Testis (tissue), 3 donors: ENCODE results near the gene C1S. TPM values are rescaled to one million over a fixed set of nuclear protein-coding genes. Genes with fewer than 3 reads are reported as not detected.

ENCODE experiments used
- DNase-seq: peaks from one replicate; pipeline ENCODE4 v3.0.0-alpha.2; 2019
- H3K27ac ChIP-seq, 2 donors: fragments of 200-600 bp; sonication (generic); one replicate each; pipeline ENCODE4 v1.5.1; 2019
- H3K27me3 ChIP-seq: fragments of 200-600 bp; sonication (generic); one replicate; pipeline ENCODE4 v1.5.1; 2019
- H3K36me3 ChIP-seq: fragments of 200-600 bp; sonication (generic); one replicate; pipeline ENCODE4 v1.5.1; 2017; ENCODE audit warnings: low read depth; ENCODE audit errors: missing control alignments
- H3K4me1 ChIP-seq: fragments of 200-600 bp; sonication (generic); one replicate; pipeline ENCODE4 v1.5.1; 2019
- H3K4me3 ChIP-seq, 2 donors: fragments of 200-600 bp; sonication (generic); one replicate each; pipeline ENCODE4 v1.5.1; 2017 to 2019
- H3K9me3 ChIP-seq: fragments of 200-600 bp; sonication (generic); one replicate; pipeline ENCODE4 v1.5.1; 2017
- CTCF ChIP-seq, 3 experiments: fragments of 450-650 bp in 2 of 3; fragments of 200-600 bp in 1 of 3; sonication (generic) in 1 of 3; IDR thresholded peaks; one replicate each; pipeline ENCODE4 v1.5.1; 2016 to 2019; ENCODE audit warnings: antibody characterized with exemption in 3 of 3, mild to moderate bottlenecking in 2 of 3, moderate library complexity in 1 of 3
- POLR2A ChIP-seq: fragments of 450-650 bp; IDR thresholded peaks from one replicate; pipeline ENCODE4 v1.6.1; 2017; ENCODE audit warnings: antibody characterized with exemption, mild to moderate bottlenecking, moderate library complexity
- WGBS, 2 donors: methylation state at CpG; one replicate each; pipeline ENCODE4 v1.1.5; 2018; 5-methylcytosine and 5-hydroxymethylcytosine counted together
- intact Hi-C: fragments of 100-400 bp; cut with DNase I; formaldehyde crosslinking; loops from one replicate; pipeline ENCODE4 v1.15.1; 2023; ENCODE audit warnings: low total_unique reads
- polyA plus RNA-seq: library from polyadenylated mRNA; stranded (reverse); fragments of 350-450 nt; fragmentation: Illumina TruSeq; extraction: RNeasy Lipid Tissue Mini Kit (QIAGEN cat#74804); gene quantifications from one replicate; pipeline ENCODE4 v1.2.3, GENCODE V29; 2014; ENCODE audit warnings: low read depth, low replicate concordance; ENCODE audit not compliant: insufficient read depth
- total RNA-seq, 2 donors: library from RNA; depleted of rRNA; stranded (reverse); fragments of >200 nt; gene quantifications; one replicate each; pipeline ENCODE4 v1.2.3, GENCODE V29; 2016

The C1S gene
- total and polyA plus RNA-seq, 3 donors from 2014 or later: 86.1 to 271 (median 190) TPM

GRCh38 chr12:7110661-7111060, 50.1 kb downstream of the C1S start:
- TF ChIP-seq CTCF (IDR thresholded peaks at IDR 0.05) (no peak), POLR2A (no peak)
- WGBS, 2 donors: 77 to 80% methylated on average over 5 of the region's 5 CpGs
- Histone ChIP-seq H3K4me3 (no peak overlapping the region), H3K4me1 (peaks cover 33% of the 10 kb centered on the region), H3K27ac (no peak overlapping the region), H3K36me3 (no peaks in the 10 kb centered on the region), H3K27me3 (no peaks in the 10 kb centered on the region), H3K9me3 (no peaks in the 10 kb centered on the region)
- no peak for DNase-seq
- intact Hi-C loops: no loop called here

GRCh38 chr12:7112041-7112440, 51.5 kb downstream of the C1S start:
- TF ChIP-seq CTCF (IDR thresholded peaks at IDR 0.05) (no peak), POLR2A (no peak)
- 61 to 69% methylated on average over 4 of the region's 4 CpGs for WGBS, 2 donors
- peaks cover 30% of the 10 kb centered on the region for H3K4me1 ChIP-seq
- H3K27me3 ChIP-seq: no peaks in the 10 kb centered on the region
- H3K4me3 ChIP-seq: no peak overlapping the region
- DNase-seq: no peak
- intact Hi-C loops: no loop called here
- no peaks in the 10 kb centered on the region for H3K9me3 ChIP-seq
- H3K27ac ChIP-seq: peak overlapping the region; percentile 55 to 67
- H3K36me3 ChIP-seq: no peaks in the 10 kb centered on the region

GRCh38 chr12:7113389-7113871, 52.9 kb downstream of the C1S start:
- peaks cover 29% of the 10 kb centered on the region for H3K4me1 ChIP-seq
- TF ChIP-seq CTCF (IDR thresholded peaks at IDR 0.05) (peak; percentile 73 to 89 (median 83)), POLR2A (no peak)
- H3K27ac ChIP-seq: peak overlapping the region; percentile 55 to 67
- no peaks in the 10 kb centered on the region for H3K9me3 ChIP-seq
- 26 to 48% methylated on average over 4 to 5 of the region's 5 CpGs for WGBS, 2 donors
- no peaks in the 10 kb centered on the region for H3K36me3 ChIP-seq
- no peak overlapping the region for H3K4me3 ChIP-seq
- intact Hi-C loops: no loop called here
- H3K27me3 ChIP-seq: no peaks in the 10 kb centered on the region
- DNase-seq: no peak

- H3K27ac ChIP-seq: no peak overlapping the region
- no peak for DNase-seq
- peaks cover 26% of the 10 kb centered on the region for H3K4me1 ChIP-seq
- TF ChIP-seq POLR2A (no peak), CTCF (IDR thresholded peaks at IDR 0.05) (no peak)
- H3K27me3 ChIP-seq: no peaks in the 10 kb centered on the region
- H3K9me3 ChIP-seq: no peaks in the 10 kb centered on the region
- intact Hi-C loops: no loop called here
- H3K4me3 ChIP-seq: no peak overlapping the region
- WGBS, 2 donors: 88 to 89% methylated on average over 11 of the region's 11 CpGs
- H3K36me3 ChIP-seq: no peaks in the 10 kb centered on the region
These were observed 53.5 kb downstream of the C1S start for GRCh38 chr12:7114008-7114407.

GRCh38 chr12:7114851-7115250, 54.3 kb downstream of the C1S start:
- Histone ChIP-seq H3K4me1 (peaks cover 18% of the 10 kb centered on the region), H3K27me3 (no peaks in the 10 kb centered on the region), H3K9me3 (no peaks in the 10 kb centered on the region), H3K4me3 (no peak overlapping the region), H3K27ac (no peak overlapping the region), H3K36me3 (no peaks in the 10 kb centered on the region)
- 86 to 89% methylated on average over 6 of the region's 6 CpGs for WGBS, 2 donors
- intact Hi-C loops: no loop called here
- TF ChIP-seq CTCF (IDR thresholded peaks at IDR 0.05): no peak
- no peak for TF ChIP-seq POLR2A
- no peak for DNase-seq
